Upper lobe of left lung (tissue), 4 donors: Measurements from ENCODE around the gene CCR4.
"Not testable (repeated sequence)": the region's sequence is repeated elsewhere in the genome, so short reads cannot be mapped to it uniquely, and the experiment has no call there.

Experiments
- CTCF ChIP-seq, 6 experiments: fragments of 450-650 bp in 4 of 6; fragments of 200-600 bp in 2 of 6; sonication (generic) in 2 of 6; IDR thresholded peaks; one replicate each; pipeline ENCODE4 v1.5.1; 2016 to 2019; ENCODE audit warnings: antibody characterized with exemption in 6 of 6
- EP300 ChIP-seq, 4 donors: sonication (generic); formaldehyde crosslinking; IDR thresholded peaks; one replicate each; pipeline ENCODE4 v1.5.1; 2017; ENCODE audit warnings: antibody characterized with exemption in 4 of 4, control low read depth in 2 of 4
- POLR2AphosphoS5 ChIP-seq, 2 donors: sonication (generic); formaldehyde crosslinking; IDR thresholded peaks; one replicate each; pipeline ENCODE4 v1.5.1; 2017; ENCODE audit warnings: antibody characterized with exemption in 2 of 2

DNA sequence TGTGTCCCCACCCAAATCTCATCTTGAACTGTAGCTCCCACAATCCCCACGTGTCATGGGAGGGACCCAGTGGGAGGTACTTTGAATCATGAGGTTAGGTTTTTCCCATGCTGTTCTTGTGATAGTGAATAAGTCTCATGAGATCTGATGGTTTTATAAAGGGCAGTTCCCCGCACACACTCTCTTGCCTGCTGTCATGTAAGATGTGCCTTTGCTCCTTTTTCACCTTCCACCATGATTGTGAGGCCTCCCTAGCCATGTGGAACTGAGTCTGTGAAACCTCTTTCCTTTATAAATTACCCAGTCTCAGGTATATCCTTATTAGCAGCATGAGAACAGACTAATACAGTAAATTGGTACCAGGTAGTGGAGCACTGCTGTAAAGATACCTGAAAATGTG, 13.3 kb downstream of the CCR4 start:
- not testable (repeated sequence) for TF ChIP-seq POLR2AphosphoS5, CTCF, EP300 (IDR thresholded peaks at IDR 0.05)
